ENCODE measurements around the gene LRP2BP. TPM values are rescaled to one million over a fixed set of nuclear protein-coding genes. Genes with fewer than 3 reads are reported as not detected.

Gene LRP2BP
- total RNA-seq: 0.07 TPM in 1 of 2 replicates, not detected in the other
- long read RNA-seq: 0 reads

GRCh38 chr4:185395238-185395955 is at the start of gene LRP2BP:
Gene LRP2BP (minus strand): TSS chr4:185395924. CDS start chr4:185378186, 17,738 bp downstream.
- Mint-ChIP-seq H3K9me3 (no peaks in the 10 kb centered on the region), H3K36me3 (ENCODE audit: low read depth) (peaks cover 9% of the 10 kb centered on the region), H3K4me1 (peaks cover 17% of the 10 kb centered on the region), H3K4me3 (peak within 1 kb of the TSS; percentile 88), H3K27ac (ENCODE audit: unreplicated experiment) (peak within 1 kb of the TSS; percentile 83), H3K27me3 (ENCODE audit: low read depth) (peaks cover 16% of the 10 kb centered on the region)
- DNase-seq (ENCODE audit: low read depth, low spot score): no peak
- TF ChIP-seq CTCF (conservative IDR thresholded peaks at IDR 0.05): no peak

- Mint-ChIP-seq H3K36me3 (ENCODE audit: low read depth) (no peaks in the 10 kb centered on the region), H3K27me3 (ENCODE audit: low read depth) (no peaks in the 10 kb centered on the region), H3K4me1 (no peaks in the 10 kb centered on the region), H3K27ac (ENCODE audit: unreplicated experiment) (no peak overlapping the region), H3K9me3 (no peaks in the 10 kb centered on the region), H3K4me3 (no peak overlapping the region)
- TF ChIP-seq CTCF (conservative IDR thresholded peaks at IDR 0.05): no peak
- no peak for DNase-seq (ENCODE audit: low read depth, low spot score)
These were observed 49.5 kb upstream of the LRP2BP start for GRCh38 chr4:185445209-185445608.

GRCh38 chr4:185441479-185441878 is 45.8 kb upstream of the LRP2BP start:
- no peaks in the 10 kb centered on the region for H3K4me1 Mint-ChIP-seq
- H3K9me3 Mint-ChIP-seq: no peaks in the 10 kb centered on the region
- no peak overlapping the region for H3K27ac Mint-ChIP-seq (ENCODE audit: unreplicated experiment)
- no peak overlapping the region for H3K4me3 Mint-ChIP-seq
- no peaks in the 10 kb centered on the region for H3K36me3 Mint-ChIP-seq (ENCODE audit: low read depth)
- no peak for DNase-seq (ENCODE audit: low read depth, low spot score)
- H3K27me3 Mint-ChIP-seq (ENCODE audit: low read depth): no peaks in the 10 kb centered on the region
- TF ChIP-seq CTCF (conservative IDR thresholded peaks at IDR 0.05): no peak

- no peaks in the 10 kb centered on the region for H3K4me1 Mint-ChIP-seq
- H3K36me3 Mint-ChIP-seq (ENCODE audit: low read depth): no peaks in the 10 kb centered on the region
- H3K4me3 Mint-ChIP-seq: no peak overlapping the region
- no peaks in the 10 kb centered on the region for H3K9me3 Mint-ChIP-seq
- no peak for DNase-seq (ENCODE audit: low read depth, low spot score)
- H3K27me3 Mint-ChIP-seq (ENCODE audit: low read depth): no peaks in the 10 kb centered on the region
- H3K27ac Mint-ChIP-seq (ENCODE audit: unreplicated experiment): no peak overlapping the region
- TF ChIP-seq CTCF (conservative IDR thresholded peaks at IDR 0.05): no peak
These were observed 42.1 kb upstream of the LRP2BP start for GRCh38 chr4:185437809-185438208.

- no peaks in the 10 kb centered on the region for H3K9me3 Mint-ChIP-seq
- TF ChIP-seq CTCF (conservative IDR thresholded peaks at IDR 0.05): no peak
- DNase-seq (ENCODE audit: low read depth, low spot score): no peak
- no peak overlapping the region for H3K4me3 Mint-ChIP-seq
- H3K27ac Mint-ChIP-seq (ENCODE audit: unreplicated experiment): no peak overlapping the region
- no peaks in the 10 kb centered on the region for H3K4me1 Mint-ChIP-seq
- no peaks in the 10 kb centered on the region for H3K27me3 Mint-ChIP-seq (ENCODE audit: low read depth)
- no peaks in the 10 kb centered on the region for H3K36me3 Mint-ChIP-seq (ENCODE audit: low read depth)
These were observed 39.7 kb upstream of the LRP2BP start for GRCh38 chr4:185435466-185435865.
